Suppressor macrophage treated with lipopolysaccharide for 4 hours (primary cell): Measurements from ENCODE around the gene DPY19L3.
A peak's percentile ranks its signal among the peaks of the same experiment; 100 is the strongest.
"Not testable (repeated sequence)": the region's sequence is repeated elsewhere in the genome, so short reads cannot be mapped to it uniquely, and the experiment has no call there.

Source experiments
- DNase-seq: peaks from one replicate; pipeline ENCODE4 v3.0.0-alpha.2; 2020

DPY19L3 gene

GRCh38 chr19:32396046-32396652 is 9.4 kb upstream of the DPY19L3 start:
- DNase-seq: no peak

DNA sequence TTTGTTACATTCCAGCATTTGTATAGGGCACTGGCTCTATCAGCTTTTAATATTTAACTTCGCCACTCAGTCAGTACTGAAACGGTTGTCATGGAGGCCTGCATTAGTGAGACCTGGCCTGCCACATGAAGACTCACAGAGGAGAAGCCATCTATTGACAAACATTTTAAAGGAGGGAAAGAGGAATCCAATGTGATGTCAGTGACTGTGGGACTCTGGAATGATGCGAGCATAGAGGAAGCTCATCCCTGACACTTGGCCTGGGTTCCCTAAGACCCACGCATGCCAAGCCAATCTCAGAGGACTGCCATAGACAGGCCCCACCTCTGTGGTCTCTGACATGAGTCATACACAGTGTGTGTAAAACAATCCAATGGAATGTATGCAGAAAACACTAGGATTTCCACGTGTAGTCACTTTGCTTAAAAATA is 7.9 kb upstream of the DPY19L3 start:
- DNase-seq: no peak

GRCh38 chr19:32401992-32402391 is 3.6 kb upstream of the DPY19L3 start:
- no peak for DNase-seq

GRCh38 chr19:32403291-32403995 is 2.1 kb upstream of the DPY19L3 start:
- peak; percentile 25 for DNase-seq

GRCh38 chr19:32404213-32404932 is 1.2 kb upstream of the DPY19L3 start:
- no peak for DNase-seq

DNA sequence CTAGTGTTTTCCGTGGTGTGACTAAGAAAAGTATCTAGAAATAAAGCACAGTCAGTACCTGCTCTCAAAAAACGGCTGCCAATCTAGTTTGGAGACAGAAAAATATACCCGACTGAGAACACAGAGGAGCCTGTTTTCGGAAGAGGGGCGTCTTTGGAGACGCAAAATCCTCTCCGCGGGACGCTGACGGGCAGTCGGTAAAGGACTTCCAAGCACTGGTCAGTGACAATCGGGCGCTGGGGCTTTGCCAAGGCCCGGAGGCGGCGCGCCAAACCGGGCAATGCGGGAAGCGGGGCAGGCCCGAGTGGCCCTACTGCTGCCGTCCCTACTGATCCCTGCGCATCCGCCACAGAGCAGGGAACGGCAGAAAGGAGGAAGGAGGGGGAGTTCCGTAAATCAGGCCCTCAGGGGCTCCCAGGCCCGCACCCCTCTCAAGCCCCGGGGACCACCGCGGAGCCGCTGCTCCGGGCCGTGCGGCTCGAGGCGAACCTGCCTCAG is 588 bp upstream of the DPY19L3 start:
- peak; percentile 36 for DNase-seq

- no peak for DNase-seq
These were observed 812 bp downstream of the DPY19L3 start for GRCh38 chr19:32406161-32407003.

- peak; percentile 33 for DNase-seq
These were observed 1.7 kb downstream of the DPY19L3 start for GRCh38 chr19:32407004-32407992.

DNA sequence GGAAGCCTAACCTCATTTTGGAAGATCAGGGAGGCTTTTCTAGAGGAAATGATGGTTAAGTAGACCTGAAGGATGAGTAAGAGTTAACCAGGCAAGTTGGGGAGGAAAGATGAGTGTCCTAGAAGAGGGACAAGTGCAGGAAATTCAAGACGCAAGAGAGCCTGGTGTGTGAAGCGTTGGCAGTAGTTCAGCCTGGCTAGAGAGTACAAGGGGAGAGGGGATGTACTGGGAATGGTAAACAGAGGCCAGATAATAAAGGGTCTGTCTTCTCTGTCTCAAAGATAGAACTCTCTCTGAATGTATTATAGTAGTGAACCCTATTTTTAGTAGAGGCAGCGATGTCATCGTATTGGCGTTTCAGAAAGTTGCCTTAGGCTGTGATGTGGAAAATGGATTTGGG is 9.7 kb downstream of the DPY19L3 start:
- no peak for DNase-seq

- DNase-seq: peak; percentile 54
These were observed 10.1 kb downstream of the DPY19L3 start for GRCh38 chr19:32415669-32416068.

DNA sequence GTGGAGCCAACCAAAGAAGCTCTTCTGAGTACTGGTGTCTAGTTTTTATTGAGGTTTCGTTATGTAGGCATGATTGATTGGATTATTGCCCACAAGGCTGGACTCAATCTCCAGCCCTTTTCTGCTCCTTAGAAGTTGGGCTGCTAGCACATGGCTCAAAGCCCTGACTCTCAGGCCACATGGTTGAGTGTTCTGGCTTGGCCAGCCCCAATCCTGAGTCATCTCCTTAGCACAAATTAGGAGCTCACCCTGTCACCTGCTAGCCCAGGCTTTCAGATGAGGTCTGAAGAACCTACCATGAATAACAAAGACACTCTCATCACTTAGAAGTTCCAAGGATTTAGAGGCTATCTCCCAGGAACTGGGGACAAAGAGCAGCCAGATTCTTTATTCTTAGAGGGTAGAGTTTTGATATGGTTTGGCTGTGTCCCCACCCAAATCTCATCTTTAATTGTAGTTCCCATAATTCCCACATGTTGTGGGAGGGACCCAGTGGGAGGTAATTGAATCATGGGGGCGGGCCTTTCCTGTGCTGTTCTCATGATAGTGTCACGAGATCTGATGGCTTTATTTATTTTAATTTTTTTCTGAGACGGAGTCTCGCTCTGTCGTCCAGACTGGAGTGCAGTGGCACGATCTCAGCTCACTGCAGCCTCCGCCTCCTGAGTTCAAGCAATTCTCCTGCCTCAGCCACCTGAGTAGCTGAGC is 11.3 kb downstream of the DPY19L3 start:
- no peak for DNase-seq

DNA sequence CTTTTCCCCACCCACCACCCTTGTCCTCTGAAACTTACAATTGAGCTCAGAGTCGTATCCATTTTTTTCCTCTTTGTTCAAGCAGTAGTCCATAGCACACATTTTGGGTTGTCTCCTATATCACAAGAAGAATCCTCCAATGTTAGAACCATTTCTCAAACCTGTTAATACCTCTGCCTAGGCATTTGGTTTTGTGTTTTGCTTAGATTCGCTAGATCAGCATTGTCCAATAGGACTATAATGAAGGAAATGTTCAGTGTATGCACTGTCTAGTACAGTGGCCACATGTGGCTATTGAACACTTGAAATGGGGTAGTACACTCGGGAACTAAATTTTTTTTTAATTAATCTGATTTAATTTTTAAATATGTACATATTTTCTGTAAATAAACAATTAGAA is 12.6 kb downstream of the DPY19L3 start:
- DNase-seq: no peak

GRCh38 chr19:32421589-32422361 is 16.2 kb downstream of the DPY19L3 start:
- peak; percentile 74 for DNase-seq

DNA sequence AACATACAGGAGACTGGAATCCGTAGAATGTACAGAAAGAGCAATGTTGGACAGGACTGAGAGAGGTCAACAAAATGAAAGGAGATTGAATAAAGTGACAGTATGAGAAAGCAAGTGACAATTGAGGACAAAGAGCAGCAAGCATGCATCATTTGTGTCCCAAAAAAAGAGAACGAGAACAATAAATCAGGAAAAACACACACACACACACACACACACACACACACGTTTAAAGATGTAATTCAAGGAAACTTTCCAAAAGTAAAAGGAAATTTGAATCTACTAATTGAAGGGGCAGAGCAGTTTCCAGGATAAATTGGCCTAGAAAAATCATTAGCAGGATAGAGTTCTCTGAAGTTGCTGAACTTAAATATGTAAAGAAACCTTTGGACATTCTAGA is 16.9 kb downstream of the DPY19L3 start:
- no peak for DNase-seq

DNA sequence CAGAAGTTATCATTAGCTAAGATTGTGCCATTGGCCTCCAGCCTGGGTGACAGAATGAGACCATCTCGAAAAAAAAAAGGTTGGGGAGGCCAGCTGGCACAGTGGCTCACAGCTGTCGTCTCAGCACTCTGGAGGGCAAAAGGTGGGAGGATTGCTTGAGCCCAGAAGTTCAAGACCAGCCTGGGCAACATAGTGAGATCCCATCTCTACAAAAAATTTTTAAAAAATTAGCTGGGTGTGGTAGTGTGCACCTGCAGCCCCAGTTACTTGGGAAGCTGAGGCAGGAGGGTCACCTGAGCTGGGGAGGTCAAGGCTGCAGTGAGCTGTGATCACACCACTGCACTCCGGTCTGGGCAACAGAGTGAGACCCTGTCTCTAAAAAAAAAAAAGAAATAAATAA is 18.4 kb downstream of the DPY19L3 start:
- DNase-seq: not testable (repeated sequence)

- no peak for DNase-seq
These were observed 22.0 kb downstream of the DPY19L3 start for GRCh38 chr19:32427536-32427935.

DNA sequence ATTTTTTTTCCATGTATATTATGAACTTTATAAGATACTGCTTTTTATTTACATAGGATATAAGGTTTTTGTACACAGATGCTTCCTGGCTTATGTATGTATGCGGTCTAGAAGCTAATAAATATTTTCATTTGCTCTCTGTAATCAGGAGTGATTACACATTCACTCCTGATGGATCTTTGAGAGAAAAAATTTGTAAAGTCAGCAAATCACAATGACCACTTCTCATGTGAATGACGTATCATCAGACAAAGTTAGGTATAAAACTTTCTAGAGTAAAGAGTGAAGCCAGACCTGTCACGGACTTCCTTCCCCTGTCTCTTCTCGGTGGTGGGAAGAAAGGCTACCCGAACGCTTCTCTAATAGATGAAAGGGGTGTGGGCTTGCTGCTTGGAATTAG is 31.1 kb downstream of the DPY19L3 start:
- no peak for DNase-seq

DNA sequence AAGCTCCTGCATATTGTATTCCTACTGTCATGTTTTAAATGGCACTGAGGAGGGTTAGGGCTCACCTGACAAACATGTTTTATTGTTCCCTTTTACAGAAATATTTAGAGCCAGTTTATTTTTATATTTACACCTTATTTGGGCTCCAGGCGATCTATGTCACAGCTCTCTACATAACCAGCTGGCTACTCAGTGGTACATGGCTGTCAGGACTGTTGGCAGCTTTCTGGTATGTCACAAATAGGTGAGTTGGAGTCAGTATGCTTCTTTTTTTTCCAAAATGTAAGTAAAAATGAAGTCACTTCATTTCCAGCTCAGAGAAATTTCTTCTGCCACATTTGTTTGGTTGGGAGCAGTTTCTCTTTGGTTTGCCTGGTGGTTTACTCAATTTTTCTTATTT is 31.5 kb downstream of the DPY19L3 start:
- DNase-seq: no peak

- DNase-seq: no peak
These were observed 33.2 kb downstream of the DPY19L3 start for GRCh38 chr19:32438751-32439150.

- no peak for DNase-seq
These were observed 37.1 kb downstream of the DPY19L3 start for GRCh38 chr19:32442650-32443049.
